Effector memory CD4-positive, alpha-beta T cell (primary cell): Measurements from ENCODE around the gene RAB21.

Experiments used
- DNase-seq, 3 donors: peaks; one replicate each; pipeline ENCODE4 v3.0.0-alpha.2; 2020
- H3K27ac ChIP-seq: 2 replicates; pipeline ENCODE4 v1.7.0; 2013; ENCODE audit warnings: mild to moderate bottlenecking, low read length, moderate library complexity; ENCODE audit not compliant: insufficient read depth, poor library complexity, severe bottlenecking
- H3K27me3 ChIP-seq: replicated peaks from 2 replicates; pipeline ENCODE4 v1.7.0; 2013; ENCODE audit warnings: mild to moderate bottlenecking, low read length; ENCODE audit not compliant: insufficient read depth, control insufficient read depth, poor library complexity, severe bottlenecking
- H3K36me3 ChIP-seq: 2 replicates; pipeline ENCODE4 v1.7.0; 2013; ENCODE audit warnings: mild to moderate bottlenecking, low read length, moderate library complexity; ENCODE audit not compliant: control insufficient read depth, insufficient read depth
- H3K4me1 ChIP-seq: 2 replicates; pipeline ENCODE4 v1.7.0; 2013; ENCODE audit warnings: low read length, mild to moderate bottlenecking; ENCODE audit not compliant: control insufficient read depth, insufficient read depth, poor library complexity, severe bottlenecking
- H3K4me3 ChIP-seq: 2 replicates; pipeline ENCODE4 v1.7.0; 2013; ENCODE audit warnings: low read length, low read depth, mild to moderate bottlenecking; ENCODE audit not compliant: insufficient read depth, poor library complexity, severe bottlenecking
- H3K9me3 ChIP-seq: 2 replicates; pipeline ENCODE4 v1.7.0; 2013; ENCODE audit warnings: mild to moderate bottlenecking, low read length, moderate library complexity; ENCODE audit not compliant: control insufficient read depth

RAB21 gene

GRCh38 chr12:71828813-71829212, 74.2 kb downstream of the RAB21 start:
- no peaks in the 10 kb centered on the region for H3K9me3 ChIP-seq
- H3K4me3 ChIP-seq, result no peak overlapping the region
- no peaks in the 10 kb centered on the region for H3K4me1 ChIP-seq
- no peak overlapping the region for H3K27ac ChIP-seq
- DNase-seq, result no peak
- no peaks in the 10 kb centered on the region for H3K27me3 ChIP-seq
- no peaks in the 10 kb centered on the region for H3K36me3 ChIP-seq

DNA sequence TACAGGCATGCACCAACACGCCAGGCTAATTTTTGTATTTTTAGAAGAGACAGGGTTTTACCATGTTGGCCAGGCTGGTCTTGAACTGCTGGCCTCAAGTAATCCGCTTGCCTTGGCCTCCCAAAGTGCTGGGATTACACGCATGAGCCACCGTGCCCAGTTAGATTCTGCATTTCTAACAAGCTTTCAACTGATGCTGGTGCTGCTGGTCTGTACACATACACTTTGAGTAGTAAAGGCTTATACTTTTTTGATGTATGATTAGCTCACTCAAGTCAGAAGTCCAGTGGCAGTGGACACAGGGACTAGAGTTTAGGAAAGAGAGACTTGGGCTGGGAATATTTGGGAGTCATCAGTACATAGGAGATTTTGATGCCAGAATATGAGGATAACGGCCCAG, 82.7 kb downstream of the RAB21 start:
- Histone ChIP-seq H3K9me3 (no peaks in the 10 kb centered on the region), H3K36me3 (no peaks in the 10 kb centered on the region), H3K4me3 (no peak overlapping the region), H3K27me3 (no peaks in the 10 kb centered on the region), H3K27ac (no peak overlapping the region), H3K4me1 (peaks cover 6% of the 10 kb centered on the region)
- DNase-seq, result no peak

GRCh38 chr12:71838231-71838630, 83.6 kb downstream of the RAB21 start:
- peak overlapping the region; percentile 97 for H3K27ac ChIP-seq

GRCh38 chr12:71838676-71839075, 84.0 kb downstream of the RAB21 start:
- DNase-seq, result no peak
- Histone ChIP-seq H3K27ac (peak overlapping the region; percentile 97), H3K36me3 (no peaks in the 10 kb centered on the region), H3K4me3 (peak overlapping the region; percentile 70), H3K9me3 (no peaks in the 10 kb centered on the region), H3K4me1 (peaks cover 6% of the 10 kb centered on the region), H3K27me3 (no peaks in the 10 kb centered on the region)

More at GRCh38 chr12:71838231-71838630, 83.6 kb downstream of the RAB21 start:
- Histone ChIP-seq H3K27me3 (no peaks in the 10 kb centered on the region), H3K9me3 (no peaks in the 10 kb centered on the region), H3K4me1 (peaks cover 6% of the 10 kb centered on the region), H3K4me3 (no peak overlapping the region), H3K36me3 (no peaks in the 10 kb centered on the region)
- no peak for DNase-seq

GRCh38 chr12:71840231-71840847, 85.7 kb downstream of the RAB21 start:
- peak in 1 of 3 donors; percentile 9 for DNase-seq
- Histone ChIP-seq H3K27me3 (no peaks in the 10 kb centered on the region), H3K9me3 (no peaks in the 10 kb centered on the region), H3K36me3 (peaks cover 8% of the 10 kb centered on the region), H3K4me3 (peak overlapping the region; percentile 70), H3K4me1 (peaks cover 6% of the 10 kb centered on the region), H3K27ac (peak overlapping the region; percentile 97)

GRCh38 chr12:71846322-71846940, 91.8 kb downstream of the RAB21 start:
- peaks cover 12% of the 10 kb centered on the region for H3K36me3 ChIP-seq
- H3K27ac ChIP-seq, result no peak overlapping the region
- H3K9me3 ChIP-seq, result no peaks in the 10 kb centered on the region
- H3K4me1 ChIP-seq, result no peaks in the 10 kb centered on the region
- H3K27me3 ChIP-seq, result no peaks in the 10 kb centered on the region
- H3K4me3 ChIP-seq, result no peak overlapping the region
- no peak for DNase-seq

DNA sequence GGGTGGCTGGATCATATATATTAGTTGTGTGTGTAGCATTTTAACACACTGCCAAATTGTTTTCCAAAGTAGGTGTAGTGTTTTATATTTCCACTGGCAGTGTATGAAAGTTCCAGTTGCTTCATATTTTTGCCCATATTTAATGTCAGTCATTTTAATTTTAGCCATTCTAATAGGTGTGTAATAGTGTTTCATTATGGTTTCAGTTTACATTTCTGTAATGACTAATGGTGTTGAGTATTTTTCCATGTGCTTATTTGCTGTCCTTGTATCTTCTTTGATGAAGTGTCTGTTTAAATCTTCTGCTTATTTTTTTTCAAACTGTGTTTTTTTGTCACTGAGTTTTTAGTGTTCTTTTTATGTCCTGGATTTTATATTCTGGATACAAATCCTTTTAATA, 93.5 kb downstream of the RAB21 start:
- no peak for DNase-seq
- H3K27me3 ChIP-seq, result no peaks in the 10 kb centered on the region
- H3K36me3 ChIP-seq, result peaks cover 17% of the 10 kb centered on the region
- H3K27ac ChIP-seq, result no peak overlapping the region
- H3K4me1 ChIP-seq, result no peaks in the 10 kb centered on the region
- no peak overlapping the region for H3K4me3 ChIP-seq
- peaks cover 8% of the 10 kb centered on the region for H3K9me3 ChIP-seq

DNA sequence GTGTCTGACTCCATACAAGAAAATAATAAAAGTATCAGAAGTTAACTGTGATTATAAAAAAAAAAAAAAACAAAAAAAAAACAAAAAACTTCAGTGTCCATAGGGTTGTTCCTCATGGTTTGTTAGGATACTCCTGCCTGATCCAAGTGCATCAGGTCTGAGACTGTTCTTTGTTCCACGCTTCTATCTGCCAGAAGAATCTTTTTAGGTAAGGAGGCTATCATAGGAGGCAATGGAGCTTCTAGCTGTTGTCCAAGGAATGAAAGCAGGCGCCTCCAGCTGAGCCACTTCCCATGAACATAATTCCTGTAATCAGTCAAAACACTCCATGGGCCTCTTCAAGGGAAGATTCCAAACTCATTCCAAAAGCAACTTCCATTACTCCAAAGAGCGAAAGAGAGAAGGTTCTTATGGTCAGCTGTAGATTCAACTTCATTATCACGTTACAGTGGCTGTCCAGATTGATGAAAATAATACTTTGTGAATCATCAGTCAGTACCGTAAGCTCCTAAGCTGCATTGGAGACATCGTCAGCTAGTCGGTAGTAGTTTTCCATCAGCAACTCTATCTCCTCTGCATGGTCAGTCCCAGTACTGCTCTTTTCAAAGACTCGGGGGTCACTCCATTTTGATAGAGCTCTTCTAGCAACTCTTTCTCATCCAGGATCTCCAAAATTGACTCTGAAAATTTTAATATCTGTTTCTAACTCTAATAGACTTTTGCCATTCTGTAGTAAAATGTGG, 94.6 kb downstream of the RAB21 start:
- Histone ChIP-seq H3K27me3 (no peaks in the 10 kb centered on the region), H3K36me3 (peaks cover 13% of the 10 kb centered on the region), H3K27ac (no peak overlapping the region), H3K4me3 (no peak overlapping the region), H3K4me1 (no peaks in the 10 kb centered on the region), H3K9me3 (peaks cover 8% of the 10 kb centered on the region)
- no peak for DNase-seq
